Stimulated activated CD8-positive, alpha-beta memory T cell treated with anti-CD3 and anti-CD28 coated beads, Interleukin-12 subunit alpha, Interleukin-12 subunit beta, amount 100 ng/mL, for 4 hours (primary cell): ENCODE data around the gene SYCP2.
"Not testable (repeated sequence)": the region's sequence is repeated elsewhere in the genome, so short reads cannot be mapped to it uniquely, and the experiment has no call there.

Experiments
- DNase-seq: peaks from one replicate; pipeline ENCODE4 v3.0.0-alpha.2; 2020; ENCODE audit warnings: low read depth

Gene SYCP2

DNA sequence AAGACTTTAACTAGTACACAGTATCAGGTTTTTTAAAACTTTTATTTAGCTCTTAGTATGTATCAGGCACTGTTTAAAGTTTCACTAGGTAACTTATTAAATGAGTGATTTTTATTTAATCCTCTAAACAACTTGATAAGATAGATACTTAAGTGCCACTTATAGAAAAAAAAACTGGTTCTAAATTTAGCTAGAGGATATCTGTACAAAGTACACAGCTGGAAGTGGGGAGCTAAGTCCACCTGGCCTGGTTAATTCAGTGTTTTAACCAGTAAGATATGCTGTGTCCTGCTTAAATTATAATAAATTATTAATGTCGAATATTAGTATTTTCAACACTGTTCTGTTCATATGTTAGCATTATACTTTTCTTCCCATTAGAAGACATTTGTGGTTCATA is 37.5 kb downstream of the SYCP2 start:
- DNase-seq = no peak

DNA sequence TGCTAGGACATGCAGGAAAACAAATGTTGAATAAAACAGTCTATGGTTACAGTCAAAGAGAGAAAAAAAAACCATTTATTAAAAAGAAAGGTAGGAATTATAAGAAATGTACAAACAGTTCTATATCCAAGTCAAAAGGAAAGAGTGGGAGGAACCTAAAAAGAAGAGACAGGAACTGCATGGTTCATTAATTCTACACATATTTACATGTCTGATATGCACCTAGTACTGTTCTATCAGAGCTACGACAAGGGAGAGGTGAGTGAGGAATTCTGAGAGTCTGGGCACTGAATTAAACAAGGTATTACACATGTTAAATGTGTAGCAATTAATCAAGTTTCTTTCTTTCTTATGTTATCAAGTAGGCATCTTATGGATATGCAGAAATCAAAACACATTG is 41.9 kb downstream of the SYCP2 start:
- DNase-seq = no peak

DNA sequence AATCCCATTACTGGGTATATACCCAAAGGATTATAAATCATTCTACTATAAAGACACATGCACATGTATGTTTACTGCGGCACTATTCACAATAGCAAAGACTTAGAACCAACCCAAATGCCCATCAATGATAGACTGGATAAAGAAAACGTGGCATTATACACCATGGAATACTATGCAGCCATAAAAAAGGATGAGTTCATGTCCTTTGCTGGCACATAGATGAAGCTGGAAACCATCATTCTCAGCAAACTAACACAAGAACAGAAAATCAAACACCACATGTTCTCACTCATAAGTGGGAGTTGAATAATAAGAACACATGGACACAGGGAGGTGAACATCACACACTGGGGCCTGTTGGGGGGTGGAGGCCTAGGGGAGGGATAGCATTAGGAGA is 43.4 kb downstream of the SYCP2 start:
- not testable (repeated sequence) for DNase-seq

DNA sequence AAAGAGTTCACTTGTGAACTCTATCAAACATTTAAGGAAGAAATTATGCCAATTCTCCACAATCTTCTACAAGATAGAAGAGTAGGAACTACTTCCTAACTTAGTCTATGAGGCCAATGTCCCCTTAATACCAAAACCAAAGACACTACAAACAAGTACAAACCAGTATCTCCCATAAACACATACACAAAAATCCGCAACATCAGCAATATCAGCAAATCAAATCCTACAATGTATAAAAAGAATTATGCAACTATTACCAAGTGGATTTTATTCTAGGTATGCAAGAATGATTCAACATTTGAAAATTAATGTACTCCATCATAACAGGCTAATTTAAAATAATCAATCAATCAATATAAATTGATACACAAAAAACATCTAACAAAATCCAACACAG is 45.4 kb downstream of the SYCP2 start:
- DNase-seq = no peak

DNA sequence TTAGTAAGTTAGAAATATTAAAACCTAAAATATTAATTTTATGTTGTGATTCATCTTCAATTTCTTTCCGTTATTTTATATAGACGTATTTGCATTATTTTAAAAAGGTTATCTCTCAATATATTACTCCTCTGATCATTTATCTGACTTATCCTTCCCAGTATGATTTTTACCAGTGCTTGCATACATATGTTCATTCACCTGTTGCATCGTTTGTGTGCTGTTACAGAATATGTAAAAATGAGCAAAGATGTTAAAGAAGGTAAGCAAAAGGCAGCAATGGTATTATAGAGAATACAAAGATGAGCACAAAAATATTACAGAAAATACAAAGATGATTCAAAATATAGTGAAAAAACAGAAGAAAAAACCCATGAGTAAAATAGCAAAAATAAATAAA is 48.9 kb downstream of the SYCP2 start:
- no peak for DNase-seq

DNA sequence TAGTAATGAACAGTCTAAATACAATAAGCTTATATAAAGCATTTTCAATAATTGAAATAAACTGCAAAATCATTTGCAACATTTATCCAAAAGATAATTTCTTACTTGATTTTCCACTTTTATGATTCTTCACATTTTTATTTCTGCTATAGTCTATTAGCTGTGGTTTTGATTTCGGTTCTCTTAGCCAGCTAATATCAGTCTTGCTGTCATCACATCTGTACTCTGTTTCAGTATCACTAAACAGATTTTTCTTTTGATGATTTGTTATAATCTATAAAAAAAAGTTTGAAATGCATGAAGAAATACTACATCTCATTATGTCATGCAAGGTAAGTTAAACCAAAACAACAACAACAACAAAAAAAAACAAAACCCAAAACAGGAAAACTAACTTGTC is 53.2 kb downstream of the SYCP2 start:
- no peak for DNase-seq

DNA sequence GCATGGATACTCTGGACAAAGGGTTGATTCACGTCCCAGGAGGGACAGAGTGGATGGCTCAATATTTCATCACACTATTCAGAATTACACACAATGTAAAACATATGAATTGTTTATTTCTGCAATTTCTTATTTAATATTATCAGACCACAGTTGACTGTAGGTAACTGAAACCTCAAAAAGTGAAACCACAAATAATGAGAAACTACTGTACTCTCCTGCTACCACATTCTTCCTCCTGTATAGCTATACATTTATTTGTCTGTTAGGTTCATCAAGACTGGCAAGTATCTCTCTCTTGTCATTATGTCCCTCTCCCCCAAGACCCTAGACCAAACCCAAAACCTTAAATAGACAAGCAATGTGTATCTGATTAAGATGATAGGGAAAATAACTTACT is 60.0 kb downstream of the SYCP2 start:
- DNase-seq = no peak

DNA sequence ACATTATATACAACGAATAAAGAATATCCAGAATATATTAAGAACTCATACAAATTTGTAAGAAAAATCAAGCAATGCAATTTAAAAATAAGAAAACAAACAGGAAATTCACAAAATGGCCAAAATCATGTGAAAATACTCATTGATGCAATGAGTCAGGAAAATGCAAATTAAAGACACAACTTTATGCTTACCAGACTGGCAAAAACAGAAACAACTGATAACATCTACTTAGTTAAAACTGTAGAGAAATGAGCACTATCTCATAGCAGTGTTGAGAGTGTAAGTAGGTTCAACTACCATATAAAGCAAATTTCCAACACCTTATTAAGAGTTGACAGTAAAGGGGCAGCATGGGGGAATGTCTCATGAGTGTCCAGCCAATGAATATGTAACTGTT is 62.3 kb downstream of the SYCP2 start:
- DNase-seq = no peak

DNA sequence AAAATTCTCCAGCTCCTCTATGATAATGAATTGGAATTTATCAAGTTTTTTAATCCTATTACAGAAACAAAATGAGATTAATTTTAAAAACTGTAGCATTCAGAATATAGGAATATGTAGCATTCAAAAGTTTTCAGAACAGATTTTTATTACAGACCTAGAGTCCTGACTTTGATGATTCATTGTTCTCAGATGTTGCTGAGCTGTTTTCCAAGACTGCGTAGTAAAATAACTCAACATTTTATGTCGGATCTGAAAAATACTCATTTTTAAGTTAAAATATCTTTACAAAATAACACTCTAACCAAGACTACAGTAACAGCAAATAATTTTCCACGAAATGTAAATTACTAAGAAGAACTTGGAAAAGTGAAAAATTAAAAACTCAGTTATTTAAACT is 67.1 kb downstream of the SYCP2 start:
- no peak for DNase-seq

DNA sequence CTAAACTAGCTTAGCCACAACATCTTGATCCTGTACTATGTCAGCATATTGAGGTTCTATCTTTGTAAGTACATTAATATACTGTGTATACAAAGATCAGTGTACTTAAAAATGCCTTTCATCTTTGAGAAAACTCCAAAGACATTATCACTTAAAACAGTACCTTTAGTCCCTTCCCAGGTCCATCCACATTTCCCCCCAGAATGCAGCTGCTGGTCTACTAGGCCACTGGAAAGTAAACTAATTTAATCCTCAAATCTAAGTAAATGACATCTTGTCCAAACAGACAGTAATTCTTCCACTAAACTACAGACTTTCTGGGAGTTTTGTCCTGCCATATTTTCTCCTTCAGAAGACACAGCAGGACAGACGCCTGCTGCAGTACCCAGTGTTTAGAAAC is 68.7 kb downstream of the SYCP2 start:
- DNase-seq = no peak

DNA sequence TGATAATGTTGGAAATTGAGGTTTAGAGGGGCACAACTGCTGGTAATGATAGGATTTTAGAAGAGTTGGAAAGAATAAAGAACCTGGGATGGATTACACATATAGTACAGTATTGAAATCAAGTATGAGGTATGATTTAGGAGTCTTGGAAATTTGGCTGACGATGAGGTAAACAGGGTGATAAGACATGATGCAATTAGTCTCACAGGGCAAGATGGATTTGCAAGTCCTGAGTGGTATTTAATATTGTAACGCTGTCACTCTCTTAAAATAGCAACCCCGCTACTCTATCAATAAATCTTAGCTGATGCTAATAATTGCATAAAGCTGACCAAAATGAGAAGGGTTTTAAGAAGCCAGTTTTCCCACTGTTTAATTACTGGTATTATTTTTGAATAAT is 70.4 kb downstream of the SYCP2 start:
- DNase-seq = no peak

DNA sequence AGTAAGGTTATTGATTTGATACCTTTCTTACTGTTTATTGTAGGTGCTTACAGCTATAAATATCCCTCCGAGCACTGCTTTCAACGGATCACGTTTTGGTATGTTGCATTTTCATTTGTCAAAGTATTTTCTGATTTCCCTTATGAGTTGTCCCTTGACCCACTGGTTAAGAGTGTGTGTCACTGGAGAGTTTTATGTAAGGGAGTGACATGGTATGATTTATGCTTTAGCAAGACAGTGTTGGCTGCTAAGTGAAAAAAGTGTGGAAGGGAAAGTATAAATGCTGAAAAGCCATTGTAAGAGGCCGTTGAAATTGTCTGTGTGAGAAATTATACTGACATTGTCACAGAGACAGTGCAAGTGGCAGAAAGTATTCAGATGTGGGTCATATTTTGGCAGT is 72.0 kb downstream of the SYCP2 start:
- DNase-seq = no peak

DNA sequence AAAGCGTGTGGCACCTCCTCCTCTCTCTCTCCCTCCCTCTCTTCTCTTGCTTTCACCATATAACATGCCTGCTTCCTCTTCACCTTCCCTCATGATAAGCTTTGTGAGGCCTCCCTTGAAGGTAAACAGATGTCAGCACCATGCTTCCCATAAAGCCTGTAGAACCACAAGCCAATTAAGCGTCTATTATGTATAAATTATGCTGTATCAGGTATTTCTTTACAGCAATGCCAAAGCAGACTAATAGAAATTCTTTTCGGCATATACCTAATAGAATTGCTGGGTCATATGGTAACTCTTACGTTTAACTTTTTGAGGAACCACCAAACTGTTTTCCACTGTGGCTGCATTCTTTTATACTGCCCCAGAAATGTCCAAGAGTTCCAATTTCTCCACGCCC is 75.0 kb downstream of the SYCP2 start:
- DNase-seq = no peak

DNA sequence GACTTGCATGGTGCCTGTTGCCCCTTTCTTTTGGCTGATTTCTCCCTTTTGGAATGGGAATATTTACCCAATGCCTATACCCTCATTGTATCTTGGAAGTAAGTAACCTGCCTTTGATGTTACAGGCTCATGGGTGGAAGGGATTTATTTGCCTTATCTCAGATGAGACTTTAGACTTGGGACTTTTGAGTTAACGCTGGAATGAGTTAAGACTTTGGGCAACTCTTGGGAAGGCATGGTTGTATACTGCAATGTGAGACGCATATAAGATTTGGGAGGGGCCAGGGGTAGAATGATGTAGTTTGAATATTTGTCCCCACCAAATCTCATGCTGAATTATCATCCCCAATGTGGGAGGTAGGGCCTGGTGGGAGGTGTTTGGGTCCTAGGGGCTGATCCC is 75.5 kb downstream of the SYCP2 start:
- DNase-seq = no peak

DNA sequence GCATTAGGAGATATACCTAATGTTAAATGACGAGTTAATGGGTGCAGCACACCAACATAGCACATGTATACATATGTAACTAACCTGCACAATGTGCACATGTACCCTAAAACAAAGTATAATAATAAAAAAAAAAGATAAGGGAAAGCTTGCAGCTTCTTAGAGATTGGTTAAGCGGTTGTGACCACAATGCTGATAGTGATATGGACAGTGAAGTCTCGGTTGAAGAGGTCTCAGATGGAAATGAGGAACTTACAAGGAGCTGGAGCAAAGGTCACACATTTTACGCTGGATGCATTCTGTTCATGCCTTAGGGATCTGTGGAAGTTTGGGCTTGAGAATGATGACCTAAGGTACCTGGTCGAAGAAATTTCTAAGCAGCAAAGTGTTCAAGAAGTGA is 76.5 kb downstream of the SYCP2 start:
- not testable (repeated sequence) for DNase-seq

DNA sequence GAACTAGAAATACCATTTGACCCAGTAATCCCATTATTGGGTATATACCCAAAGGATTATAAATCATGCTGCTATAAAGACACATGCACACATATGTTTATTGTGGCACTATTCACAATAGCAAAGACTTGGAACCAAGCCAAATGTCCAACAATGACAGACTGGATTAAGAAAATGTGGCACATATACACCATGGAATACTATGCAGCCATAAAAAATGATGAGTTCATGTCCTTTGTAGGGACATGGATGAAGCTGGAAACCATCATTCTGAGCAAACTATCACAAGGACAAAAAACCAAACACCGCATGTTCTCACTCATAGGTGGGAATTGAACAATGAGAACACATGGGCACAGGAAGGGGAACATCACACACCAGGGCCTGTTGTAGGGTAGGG is 76.9 kb downstream of the SYCP2 start:
- DNase-seq = not testable (repeated sequence)

DNA sequence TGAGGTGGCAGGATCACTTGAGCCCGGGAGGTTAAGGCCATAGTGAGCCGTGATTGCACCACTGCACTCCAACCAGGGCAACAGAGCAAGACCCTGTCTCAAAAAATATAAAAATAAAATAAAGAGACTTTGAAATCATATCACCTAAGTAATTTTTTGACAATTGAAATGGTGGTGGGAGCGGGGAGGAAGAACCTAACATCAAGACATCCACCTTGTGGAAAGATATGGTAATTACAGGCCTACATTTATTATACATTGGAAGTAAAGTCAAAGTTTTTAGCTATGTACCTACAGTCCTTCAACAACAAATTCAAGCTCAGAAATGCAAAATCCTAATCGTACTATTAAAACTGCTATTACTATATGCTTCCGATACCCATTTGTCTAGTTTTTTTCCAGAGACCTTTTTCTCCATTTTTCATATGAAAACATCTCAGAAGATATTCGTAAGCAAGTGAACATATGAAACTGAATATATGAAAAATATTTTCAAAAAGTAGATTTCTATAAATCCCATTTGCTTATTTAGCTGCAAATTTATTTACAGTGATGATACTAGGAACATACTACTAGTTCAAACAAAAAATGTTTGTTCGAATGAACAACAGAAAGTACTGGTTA is 83.3 kb downstream of the SYCP2 start:
- no peak for DNase-seq

DNA sequence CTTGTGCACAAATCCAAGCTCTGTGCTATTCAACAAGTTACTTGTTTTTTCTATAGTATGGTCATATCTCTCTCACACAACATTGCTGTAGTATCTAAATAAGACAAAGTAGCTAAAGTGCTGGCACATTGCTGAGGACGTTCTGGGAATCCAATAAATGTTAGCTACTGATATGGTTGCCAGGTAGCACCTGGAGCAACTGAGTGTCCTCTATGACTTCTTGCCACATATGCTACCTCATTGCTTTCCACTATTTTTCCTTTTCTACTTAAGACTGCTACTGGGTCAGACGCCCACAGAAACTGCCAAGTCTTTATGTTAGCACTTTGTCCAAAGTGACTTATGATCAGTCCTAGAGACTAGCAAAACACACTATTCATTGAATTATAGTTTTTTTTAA is 85.3 kb downstream of the SYCP2 start:
- DNase-seq = no peak

DNA sequence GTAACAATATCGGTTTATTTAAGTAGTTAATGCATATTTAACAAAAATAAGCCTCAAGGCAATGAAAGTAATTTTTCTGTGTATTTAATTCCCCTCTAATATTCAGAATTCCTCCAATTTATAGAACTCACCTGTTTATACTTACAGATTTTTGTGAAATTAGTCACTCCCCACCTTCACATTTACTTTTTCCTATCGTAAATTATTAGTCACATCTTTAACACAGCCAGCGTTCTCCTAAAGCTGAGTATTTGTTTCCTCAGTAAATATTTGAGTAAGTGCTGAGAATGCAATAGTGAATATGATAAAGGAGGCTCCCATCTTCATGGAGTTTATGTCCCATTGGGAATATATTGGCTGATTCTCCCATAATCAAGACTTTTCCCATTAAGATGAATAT is 88.0 kb downstream of the SYCP2 start:
- DNase-seq = no peak

DNA sequence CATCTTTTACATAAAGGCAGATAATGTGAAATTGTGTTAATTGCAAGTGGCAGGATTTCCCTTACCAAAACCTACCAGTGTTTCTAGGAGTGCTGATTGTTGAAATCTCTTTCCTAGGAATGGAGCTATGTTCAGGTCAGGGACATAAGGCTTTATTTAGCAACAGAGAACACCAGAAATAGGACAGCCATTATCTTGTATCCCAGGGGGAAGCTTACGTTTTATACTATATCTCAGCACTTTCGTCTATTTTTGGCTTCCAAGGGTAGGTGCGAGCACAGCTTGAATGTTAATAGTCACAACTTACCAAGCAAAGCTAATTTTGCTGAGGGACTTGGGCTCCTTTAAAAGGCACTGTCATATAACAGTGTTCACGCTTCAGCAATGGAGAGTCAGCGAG is 94.0 kb downstream of the SYCP2 start:
- DNase-seq = no peak

DNA sequence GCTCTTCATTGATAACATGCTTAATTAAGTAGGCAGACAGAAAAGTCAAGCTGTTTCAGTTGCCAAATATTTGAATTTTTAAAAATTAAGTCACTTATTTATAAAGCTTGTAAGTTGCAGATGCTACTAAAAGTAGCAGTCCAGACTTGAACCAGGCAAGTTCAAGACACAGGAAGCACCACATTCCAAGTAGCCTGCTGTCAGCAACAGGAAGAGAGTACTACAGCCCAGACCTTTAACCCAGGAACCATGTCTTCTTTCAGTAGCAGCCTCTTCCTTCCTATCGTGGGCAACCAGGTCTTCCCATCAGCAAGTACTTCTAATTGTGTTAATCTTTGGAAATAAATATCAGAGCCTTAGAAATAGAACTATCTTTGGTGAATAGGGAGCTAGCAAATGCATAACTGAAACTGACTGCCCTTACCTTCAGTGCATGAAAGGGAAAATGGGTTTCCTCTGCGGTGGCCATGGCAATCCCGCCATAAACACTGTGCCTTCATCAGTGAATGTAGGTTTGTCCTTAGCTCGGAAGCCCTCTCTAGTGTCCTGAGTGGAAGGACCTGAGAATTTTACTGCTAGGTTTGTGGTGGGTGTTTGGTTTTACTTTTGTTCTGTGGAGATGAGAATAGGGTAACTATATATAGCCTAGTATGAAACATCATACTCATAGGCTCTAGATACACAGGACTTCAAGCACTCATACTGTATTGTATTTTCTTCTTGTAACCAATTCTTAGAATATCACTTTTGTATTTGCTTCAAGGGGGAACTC is 95.6 kb downstream of the SYCP2 start:
- DNase-seq = no peak

DNA sequence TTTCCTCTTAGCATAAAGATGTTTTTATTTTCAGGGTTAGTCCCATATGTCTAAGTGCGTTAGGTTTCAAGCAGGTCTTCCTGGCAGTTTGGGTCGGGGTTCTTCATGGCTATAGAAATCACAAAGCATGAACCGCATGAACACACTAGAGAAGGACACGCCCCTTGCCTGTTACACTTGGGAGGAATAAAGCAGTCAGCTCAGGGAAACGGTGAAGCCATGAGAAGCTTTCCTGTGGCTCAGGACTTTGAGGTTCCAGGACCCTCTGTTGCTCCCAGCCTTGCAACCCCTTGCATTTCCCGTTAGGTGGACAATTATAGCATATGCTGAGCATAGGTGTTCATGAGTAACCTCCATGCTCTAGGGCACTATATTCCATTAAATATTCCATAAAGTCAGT is 96.7 kb downstream of the SYCP2 start:
- DNase-seq = no peak

DNA sequence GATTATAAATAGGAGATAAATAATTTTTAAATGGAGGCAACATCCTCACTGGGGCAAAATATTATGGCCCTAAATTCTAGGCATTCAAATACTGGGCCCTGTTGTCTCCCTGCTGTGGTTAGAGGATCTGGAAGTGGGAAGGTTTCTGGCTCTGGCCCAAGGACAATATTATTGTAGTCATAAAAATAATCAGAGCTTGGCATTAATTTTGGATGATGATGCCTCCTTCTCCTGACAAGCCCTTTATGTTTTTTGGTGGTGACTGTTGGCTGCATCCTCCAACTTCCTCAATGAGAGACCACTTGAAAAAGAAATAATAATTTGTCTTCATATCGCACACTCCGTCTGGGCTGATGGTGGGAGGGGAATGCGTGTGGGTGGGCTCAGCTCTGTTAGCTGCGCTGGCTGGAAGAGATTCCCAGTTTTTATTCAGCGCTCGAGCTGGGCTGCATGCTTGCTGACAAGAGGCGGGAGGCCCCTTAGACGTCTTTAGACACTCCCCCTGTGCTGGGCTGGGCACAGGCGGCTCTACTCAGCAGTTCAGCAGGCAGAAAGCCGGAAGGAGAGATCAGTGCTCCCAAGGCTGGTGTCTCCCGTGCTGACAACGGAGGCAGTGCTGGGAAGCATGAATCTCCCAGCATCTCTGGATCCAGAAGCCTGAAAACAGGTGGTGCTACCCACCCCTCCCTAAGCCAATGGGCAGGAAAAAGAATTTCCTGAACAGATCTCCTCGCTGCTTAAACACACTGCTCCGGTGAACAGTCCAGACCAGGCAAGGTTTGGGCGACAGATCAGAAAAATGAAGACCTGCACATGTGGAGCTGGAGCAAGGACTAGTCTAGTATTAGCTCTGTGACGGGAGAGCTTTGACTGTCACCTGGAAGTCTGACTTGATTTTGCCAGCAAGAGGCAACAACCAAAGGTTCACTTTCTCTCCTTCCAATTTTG is 97.7 kb downstream of the SYCP2 start:
- no peak for DNase-seq
